Upper lobe of left lung (tissue), 6 donors: Measurements from ENCODE around the gene IFT52. TPM values are rescaled to one million over a fixed set of nuclear protein-coding genes. Genes with fewer than 3 reads are reported as not detected.
"Not testable (repeated sequence)": the region's sequence is repeated elsewhere in the genome, so short reads cannot be mapped to it uniquely, and the experiment has no call there.

ENCODE experiments used
- ATAC-seq, 2 donors: fragments of 200-7000 bp; cut with Tn5 transposase; one replicate each; pipeline ENCODE4 v1.9.1; 2022; ENCODE audit warnings: mild to moderate bottlenecking in 2 of 2, moderate library complexity in 2 of 2; ENCODE audit not compliant: low FRiP score in 2 of 2
- DNase-seq, 2 donors: peaks; one replicate each; pipeline ENCODE4 v3.0.0-alpha.2; 2019 to 2020
- H3K27ac ChIP-seq, 4 donors: fragments of 200-600 bp; sonication (generic); one replicate each; pipeline ENCODE4 v1.5.1; 2016 to 2019
- H3K27me3 ChIP-seq, 4 donors: fragments of 200-600 bp; sonication (generic); one replicate each; pipeline ENCODE4 v1.5.1; 2017 to 2019
- H3K36me3 ChIP-seq, 4 donors: fragments of 200-600 bp; sonication (generic); one replicate each; pipeline ENCODE4 v1.5.1; 2016 to 2019
- H3K4me1 ChIP-seq, 4 donors: fragments of 200-600 bp; sonication (generic); one replicate each; pipeline ENCODE4 v1.5.1; 2018 to 2019
- H3K4me3 ChIP-seq, 4 donors: fragments of 200-600 bp; sonication (generic); one replicate each; pipeline ENCODE4 v1.5.1; 2017 to 2019; ENCODE audit warnings: mild to moderate bottlenecking in 2 of 4, moderate library complexity in 1 of 4
- H3K9me3 ChIP-seq, 4 donors: fragments of 200-600 bp; sonication (generic); one replicate each; pipeline ENCODE4 v1.5.1; 2018 to 2019
- EP300 ChIP-seq, 4 donors: sonication (generic); formaldehyde crosslinking; IDR thresholded peaks; one replicate each; pipeline ENCODE4 v1.5.1; 2017; ENCODE audit warnings: antibody characterized with exemption in 4 of 4, control low read depth in 2 of 4
- POLR2A ChIP-seq, 4 donors: fragments of 450-650 bp; IDR thresholded peaks; one replicate each; pipeline ENCODE4 v1.5.1; 2016 to 2017; ENCODE audit warnings: antibody characterized with exemption in 4 of 4, mild to moderate bottlenecking in 2 of 4
- POLR2AphosphoS5 ChIP-seq, 2 donors: sonication (generic); formaldehyde crosslinking; IDR thresholded peaks; one replicate each; pipeline ENCODE4 v1.5.1; 2017; ENCODE audit warnings: antibody characterized with exemption in 2 of 2
- WGBS, 2 donors: methylation state at CpG; one replicate each; pipeline ENCODE4 v1.1.5; 2017 to 2018; 5-methylcytosine and 5-hydroxymethylcytosine counted together
- total RNA-seq, 6 donors: library from RNA; depleted of rRNA in 4 of 6; stranded (reverse); fragments of >200 nt in 4 of 6; gene quantifications; one replicate each; pipeline versions ENCODE4 v1.1.0 to v1.2.1, GENCODE V29; 2016 to 2021
- TF ChIP-seq, protein P1 (sequence below), 6 experiments: fragments of 450-650 bp in 4 of 6; fragments of 200-600 bp in 2 of 6; sonication (generic) in 2 of 6; IDR thresholded peaks; one replicate each; pipeline ENCODE4 v1.5.1; 2016 to 2019; ENCODE audit warnings: antibody characterized with exemption in 6 of 6
- donor health status: DM: no; HTN: no; CAD: no; lungs with moderate emphysema.
- donor health status: DM: no; HTN: yes; CAD: no; lungs with severe emphysema.

IFT52 gene
- total RNA-seq, 6 donors from 2014 or later: 16.8 to 25.2 (median 18.5) TPM

DNA sequence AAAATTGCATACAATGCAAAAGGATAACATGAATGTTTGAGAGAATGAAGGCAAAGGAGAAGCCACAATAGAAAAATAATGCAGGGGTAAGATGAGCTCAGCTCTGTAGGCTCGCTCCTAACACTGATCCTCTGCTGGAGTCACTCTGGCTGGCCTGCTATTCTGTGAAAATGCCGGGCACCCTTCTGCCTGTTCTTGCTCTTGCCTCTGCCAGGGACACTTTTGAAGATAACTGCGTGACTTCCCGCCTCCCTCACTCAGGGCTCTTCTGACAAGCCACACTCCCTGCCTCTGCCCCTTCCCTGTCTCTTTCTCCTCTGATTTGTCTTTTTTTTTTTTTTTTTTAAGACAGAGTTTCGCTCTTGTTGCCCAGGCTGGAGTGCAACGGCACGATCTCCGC, 40.9 kb downstream of the IFT52 start:
- Histone ChIP-seq H3K9me3 (no peaks in the 10 kb centered on the region), H3K4me1 (no peaks in the 10 kb centered on the region), H3K27ac (no peak overlapping the region), H3K36me3 (peaks cover 0 to 71% (median 25%) of the 10 kb centered on the region in 4 donors), H3K27me3 (no peaks in the 10 kb centered on the region), H3K4me3 (no peak overlapping the region)
- ATAC-seq (no peak), DNase-seq (no peak)
- no peak for TF ChIP-seq POLR2A (IDR thresholded peaks at IDR 0.05)
- WGBS, 2 donors: 92 to 96% methylated on average over 8 of the region's 8 CpGs

DNA sequence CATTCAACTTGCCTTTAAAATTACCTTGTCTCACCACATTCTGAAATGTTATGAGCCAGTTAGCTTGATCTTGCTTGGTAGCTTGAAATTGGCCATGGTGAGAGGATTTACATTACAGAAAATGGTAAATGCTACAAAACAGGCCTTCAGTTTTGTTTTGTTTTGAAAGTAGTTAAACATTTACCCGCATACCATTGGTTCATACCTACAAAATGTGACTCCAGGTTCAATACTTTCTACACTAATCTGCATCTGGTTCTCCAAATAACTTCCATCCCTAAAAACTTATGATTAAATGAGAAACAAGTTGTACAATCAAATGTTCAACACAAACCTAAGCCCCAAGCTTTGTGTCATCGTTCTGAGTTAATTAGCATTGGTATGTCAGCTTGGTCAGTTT, 45.7 kb downstream of the IFT52 start:
- no peaks in the 10 kb centered on the region for H3K4me1 ChIP-seq
- no peak overlapping the region for H3K27ac ChIP-seq
- no peaks in the 10 kb centered on the region for H3K9me3 ChIP-seq
- ATAC-seq (no peak), DNase-seq (no peak)
- H3K36me3 ChIP-seq: peaks cover 10 to 76% (median 39%) of the 10 kb centered on the region in 4 donors
- 96 to 98% methylated on average over 2 of the region's 2 CpGs for WGBS, 2 donors
- TF ChIP-seq EP300 (IDR thresholded peaks at IDR 0.05) (no peak), POLR2A (IDR thresholded peaks at IDR 0.05) (no peak), POLR2AphosphoS5 (IDR thresholded peaks at IDR 0.05) (no peak)
- TF ChIP-seq, protein P1, sequence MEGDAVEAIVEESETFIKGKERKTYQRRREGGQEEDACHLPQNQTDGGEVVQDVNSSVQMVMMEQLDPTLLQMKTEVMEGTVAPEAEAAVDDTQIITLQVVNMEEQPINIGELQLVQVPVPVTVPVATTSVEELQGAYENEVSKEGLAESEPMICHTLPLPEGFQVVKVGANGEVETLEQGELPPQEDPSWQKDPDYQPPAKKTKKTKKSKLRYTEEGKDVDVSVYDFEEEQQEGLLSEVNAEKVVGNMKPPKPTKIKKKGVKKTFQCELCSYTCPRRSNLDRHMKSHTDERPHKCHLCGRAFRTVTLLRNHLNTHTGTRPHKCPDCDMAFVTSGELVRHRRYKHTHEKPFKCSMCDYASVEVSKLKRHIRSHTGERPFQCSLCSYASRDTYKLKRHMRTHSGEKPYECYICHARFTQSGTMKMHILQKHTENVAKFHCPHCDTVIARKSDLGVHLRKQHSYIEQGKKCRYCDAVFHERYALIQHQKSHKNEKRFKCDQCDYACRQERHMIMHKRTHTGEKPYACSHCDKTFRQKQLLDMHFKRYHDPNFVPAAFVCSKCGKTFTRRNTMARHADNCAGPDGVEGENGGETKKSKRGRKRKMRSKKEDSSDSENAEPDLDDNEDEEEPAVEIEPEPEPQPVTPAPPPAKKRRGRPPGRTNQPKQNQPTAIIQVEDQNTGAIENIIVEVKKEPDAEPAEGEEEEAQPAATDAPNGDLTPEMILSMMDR (IDR thresholded peaks at IDR 0.05): no peak
- H3K27me3 ChIP-seq: no peaks in the 10 kb centered on the region
- no peak overlapping the region for H3K4me3 ChIP-seq

DNA sequence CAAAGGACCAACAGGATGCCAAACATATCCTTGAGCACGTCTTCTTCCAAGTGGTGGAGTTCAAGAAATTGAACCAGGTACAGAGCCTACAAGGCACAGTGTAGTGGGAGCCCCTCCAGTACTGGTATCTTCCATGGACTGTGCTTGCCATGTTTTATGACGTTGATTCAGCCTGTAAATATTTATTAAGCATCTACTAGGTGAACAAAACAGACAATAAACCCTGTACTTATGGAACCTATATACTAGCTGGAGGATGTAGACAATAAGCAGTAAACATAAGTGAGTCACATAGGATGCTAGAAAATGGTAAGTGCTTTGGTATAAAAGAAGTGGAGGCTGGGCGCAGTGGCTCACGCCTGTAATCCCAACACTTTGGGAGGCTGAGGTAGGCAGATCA, 51.8 kb downstream of the IFT52 start:
- Histone ChIP-seq H3K4me1 (no peaks in the 10 kb centered on the region), H3K36me3 (peaks cover 23 to 77% (median 49%) of the 10 kb centered on the region in 4 donors)

DNA sequence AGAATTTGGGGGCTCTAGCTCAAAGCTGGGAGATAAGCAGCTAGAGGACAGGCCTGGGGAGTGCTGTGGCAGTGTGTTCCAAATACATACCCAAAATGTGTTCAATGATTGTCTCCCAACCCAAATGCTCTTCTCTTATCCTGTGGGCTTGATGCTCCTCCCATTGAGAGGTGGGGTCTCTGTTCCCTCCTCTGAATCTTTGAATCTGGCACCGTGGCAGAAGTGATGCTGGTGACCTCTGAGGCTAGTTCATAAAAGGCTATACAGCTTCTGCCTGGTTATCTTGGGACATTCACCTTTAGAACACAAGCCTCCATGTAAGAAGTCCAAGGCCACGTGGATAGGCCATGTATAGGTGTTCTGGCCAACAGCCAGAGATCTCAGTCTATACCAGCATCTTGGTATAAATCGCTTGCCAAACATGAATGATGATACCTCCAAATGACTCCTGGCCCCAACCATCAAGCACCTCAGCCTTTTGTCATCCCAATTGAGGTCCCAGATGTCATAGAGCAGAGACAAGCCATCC, 60.3 kb downstream of the IFT52 start:
- ATAC-seq (no peak), DNase-seq (no peak)
- no peaks in the 10 kb centered on the region for H3K9me3 ChIP-seq
- H3K36me3 ChIP-seq: peaks cover 10 to 23% (median 14%) of the 10 kb centered on the region in 4 donors
- no peak overlapping the region for H3K4me3 ChIP-seq
- no peak for TF ChIP-seq POLR2AphosphoS5 (IDR thresholded peaks at IDR 0.05)
- TF ChIP-seq POLR2A (IDR thresholded peaks at IDR 0.05): no peak
- TF ChIP-seq EP300 (IDR thresholded peaks at IDR 0.05): no peak
- TF ChIP-seq, protein P1 (IDR thresholded peaks at IDR 0.05): no peak
- 61 to 66% methylated on average over 3 of the region's 3 CpGs for WGBS, 2 donors
- H3K27ac ChIP-seq: no peak overlapping the region
- no peaks in the 10 kb centered on the region for H3K27me3 ChIP-seq
- no peaks in the 10 kb centered on the region for H3K4me1 ChIP-seq

More for the DNA sequence above, 51.8 kb downstream of the IFT52 start:
- no peak for ATAC-seq
- no peak for DNase-seq
- Histone ChIP-seq H3K4me3 (no peak overlapping the region), H3K9me3 (no peaks in the 10 kb centered on the region), H3K27ac (no peak overlapping the region), H3K27me3 (no peaks in the 10 kb centered on the region)
- WGBS, 2 donors: 94 to 97% methylated on average over 4 of the region's 4 CpGs
- TF ChIP-seq POLR2A (IDR thresholded peaks at IDR 0.05) (no peak), EP300 (IDR thresholded peaks at IDR 0.05) (no peak), POLR2AphosphoS5 (IDR thresholded peaks at IDR 0.05) (no peak)
- TF ChIP-seq, protein P1 (IDR thresholded peaks at IDR 0.05): no peak

DNA sequence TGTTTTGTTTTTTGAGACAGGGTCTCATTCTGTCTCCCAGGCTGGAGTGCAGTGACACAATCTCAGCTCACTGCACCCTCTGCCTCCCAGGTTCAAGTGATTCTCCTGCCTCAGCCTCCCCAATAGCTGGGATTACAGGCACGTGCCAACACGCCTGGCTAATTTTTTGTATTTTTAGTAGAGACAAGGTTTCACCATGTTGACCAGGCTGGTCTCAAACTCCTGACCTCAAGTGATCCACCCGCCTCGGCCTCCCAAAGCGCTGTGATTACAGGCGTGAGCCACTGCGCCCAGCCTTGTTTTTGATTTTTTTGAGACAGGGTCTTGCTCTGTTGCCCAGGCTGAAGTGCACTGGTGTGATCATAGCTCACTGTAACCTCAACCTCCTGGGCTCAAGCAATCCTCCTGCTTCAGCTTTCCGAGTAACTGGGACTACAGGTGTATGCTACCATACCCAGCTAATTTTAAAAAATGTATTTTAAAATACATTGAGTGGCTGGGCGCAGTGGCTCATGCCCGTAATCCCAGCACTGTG, 61.0 kb downstream of the IFT52 start:
- H3K9me3 ChIP-seq, H3K4me3 ChIP-seq, DNase-seq, H3K27ac ChIP-seq, H3K4me1 ChIP-seq, ATAC-seq, H3K27me3 ChIP-seq: not testable (repeated sequence)
- 95% methylated on average over 10 of the region's 10 CpGs for WGBS, 2 donors
- H3K36me3 ChIP-seq: peaks cover 6 to 17% (median 8%) of the 10 kb centered on the region in 4 donors

DNA sequence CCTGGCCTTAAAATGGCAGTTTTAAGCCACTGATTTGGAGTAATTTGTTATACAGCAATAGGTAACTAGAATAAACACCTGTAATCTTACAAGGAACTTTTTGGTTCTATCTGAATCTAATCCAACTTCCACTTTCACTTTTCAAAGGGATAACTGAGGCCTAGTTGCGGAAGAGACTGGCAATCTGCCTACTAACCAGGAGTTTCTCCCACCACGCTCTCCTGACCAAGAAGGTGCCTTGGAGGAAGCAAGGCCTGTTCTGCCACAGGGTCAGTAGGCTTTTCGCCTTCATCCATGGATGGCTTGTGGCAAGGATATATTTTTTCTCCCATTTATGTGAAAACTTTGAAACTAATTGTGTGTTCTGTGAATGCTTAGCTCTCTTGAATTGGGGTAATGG, 63.2 kb downstream of the IFT52 start:
- no peak for DNase-seq
- Histone ChIP-seq H3K4me3 (no peak overlapping the region), H3K4me1 (peaks cover 0 to 17% (median 5%) of the 10 kb centered on the region in 4 donors), H3K27ac (no peak overlapping the region), H3K36me3 (no peaks in the 10 kb centered on the region), H3K27me3 (no peaks in the 10 kb centered on the region), H3K9me3 (no peaks in the 10 kb centered on the region)
- TF ChIP-seq POLR2AphosphoS5 (IDR thresholded peaks at IDR 0.05) (no peak), POLR2A (IDR thresholded peaks at IDR 0.05) (no peak), EP300 (IDR thresholded peaks at IDR 0.05) (no peak)
- TF ChIP-seq, protein P1 (IDR thresholded peaks at IDR 0.05): no peak
- ATAC-seq: no peak
- 92 to 96% methylated on average over 3 of the region's 3 CpGs for WGBS, 2 donors

DNA sequence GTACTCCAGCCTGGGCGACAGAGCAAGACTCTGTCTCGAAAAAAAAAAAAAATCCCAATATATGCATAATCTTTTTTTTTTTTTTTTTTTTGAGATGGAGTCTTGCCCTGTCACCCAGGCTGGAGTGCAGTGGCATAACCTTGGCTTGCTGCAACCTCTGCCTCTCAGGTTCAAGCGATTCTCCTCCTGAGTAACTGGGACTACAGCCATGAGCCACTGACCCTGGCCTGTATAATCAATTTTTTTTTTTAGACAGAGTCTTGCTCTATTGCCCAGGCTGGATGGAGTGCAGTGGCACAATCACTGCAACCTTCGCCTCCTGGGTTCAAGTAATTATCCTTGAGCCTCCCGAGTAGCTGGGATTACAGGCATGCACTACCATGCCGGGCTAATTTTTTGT, 64.4 kb downstream of the IFT52 start:
- WGBS, 2 donors: 92 to 94% methylated on average over 6 of the region's 6 CpGs
- H3K4me1 ChIP-seq: peaks cover 0 to 17% (median 5%) of the 10 kb centered on the region in 4 donors
- H3K27me3 ChIP-seq, H3K27ac ChIP-seq, H3K9me3 ChIP-seq, ATAC-seq, H3K36me3 ChIP-seq, DNase-seq, H3K4me3 ChIP-seq: not testable (repeated sequence)
